ACHN (cell line): Measurements from ENCODE around the gene RBP5.
"Not testable (repeated sequence)": the region's sequence is repeated elsewhere in the genome, so short reads cannot be mapped to it uniquely, and the experiment has no call there.

ENCODE experiments used
- DNase-seq: peaks from one replicate; pipeline ENCODE4 v3.0.0-alpha.2; 2015
- in situ Hi-C: cut with HindIII; loops from 2 replicates; pipeline ENCODE4 v1.10.0; 2017; ENCODE audit warnings: low sequenced_read_pairs, low pct_ligation_motif_present, low pct_unique_long_range_greater_than_20kb

The RBP5 gene

GRCh38 chr12:7109572-7109920 is 19.1 kb downstream of the RBP5 start:
- in situ Hi-C loops: no loop called here
- no peak for DNase-seq

GRCh38 chr12:7108796-7109571 is 19.7 kb downstream of the RBP5 start, which contains the start of gene C1RL:
C1RL (minus strand) TSS chr12:7109214; CDS start chr12:7109180, 34 bp downstream.
- DNase-seq: peak; percentile 90
- in situ Hi-C loops: no loop called here

GRCh38 chr12:7108003-7108795 is 20.5 kb downstream of the RBP5 start:
- in situ Hi-C loops: no loop called here
- peak; percentile 94 for DNase-seq

- in situ Hi-C loops: no loop called here
- peak; percentile 27 for DNase-seq
Measured at GRCh38 chr12:7107636-7108002, 21.1 kb downstream of the RBP5 start.

GRCh38 chr12:7107181-7107580 is 21.5 kb downstream of the RBP5 start:
- DNase-seq, in situ Hi-C loops: not testable (repeated sequence)

GRCh38 chr12:7106082-7106481 is 22.6 kb downstream of the RBP5 start:
- DNase-seq: no peak
- in situ Hi-C loops: no loop called here

GRCh38 chr12:7103837-7104584 is 24.7 kb downstream of the RBP5 start:
- in situ Hi-C loops: no loop called here

GRCh38 chr12:7102582-7102981 is 26.1 kb downstream of the RBP5 start:
- DNase-seq: no peak
- in situ Hi-C loops: no loop called here

More at GRCh38 chr12:7103837-7104584, 24.7 kb downstream of the RBP5 start:
- DNase-seq: no peak

- no peak for DNase-seq
- in situ Hi-C loops: no loop called here
Measured at GRCh38 chr12:7101694-7102131, 27.0 kb downstream of the RBP5 start.

GRCh38 chr12:7101047-7101693 is 27.5 kb downstream of the RBP5 start:
- in situ Hi-C loops: no loop called here

GRCh38 chr12:7100239-7100638 is 28.4 kb downstream of the RBP5 start:
- no peak for DNase-seq
- in situ Hi-C loops: no loop called here

More at GRCh38 chr12:7101047-7101693, 27.5 kb downstream of the RBP5 start:
- no peak for DNase-seq

GRCh38 chr12:7099290-7099996 is 29.2 kb downstream of the RBP5 start:
- DNase-seq: no peak
- in situ Hi-C loops: no loop called here

- no peak for DNase-seq
- in situ Hi-C loops: no loop called here
Measured at GRCh38 chr12:7096979-7097378, 31.7 kb downstream of the RBP5 start.

- no peak for DNase-seq
Measured at GRCh38 chr12:7096006-7096932, 32.4 kb downstream of the RBP5 start.

GRCh38 chr12:7093892-7094291 is 34.8 kb downstream of the RBP5 start:
- no peak for DNase-seq
- in situ Hi-C loops: no loop called here

More at GRCh38 chr12:7096006-7096932, 32.4 kb downstream of the RBP5 start:
- in situ Hi-C loops: no loop called here

- in situ Hi-C loops: no loop called here
- no peak for DNase-seq
Measured at GRCh38 chr12:7093486-7093885, 35.2 kb downstream of the RBP5 start.

GRCh38 chr12:7092986-7093460 is 35.7 kb downstream of the RBP5 start:
- in situ Hi-C loops: no loop called here
- DNase-seq: no peak
